GM12878 (cell line): ENCODE data around the gene SPATA32. TPM values are rescaled to one million over a fixed set of nuclear protein-coding genes. Genes with fewer than 3 reads are reported as not detected.

ENCODE experiments used
- ASH2L ChIP-seq: fragments of 300-600, 200-600 bp; sonication (generic); IDR thresholded peaks from 2 replicates; pipeline ENCODE4 v1.6.1; 2017; ENCODE audit warnings: low read depth, mild to moderate bottlenecking, borderline replicate concordance
- BCLAF1 ChIP-seq: fragments of 450-650 bp; IDR thresholded peaks from 2 replicates; pipeline ENCODE4 v1.6.1; 2017; ENCODE audit warnings: antibody characterized with exemption, mild to moderate bottlenecking, moderate library complexity
- CEBPZ ChIP-seq: fragments of 150-350 bp; IDR thresholded peaks from 2 replicates; pipeline ENCODE4 v1.6.1; 2016; ENCODE audit warnings: low read depth, low read length
- CHD4 ChIP-seq: fragments of 200-600 bp; sonication (generic); IDR thresholded peaks from 2 replicates; pipeline ENCODE4 v1.6.1; 2016; ENCODE audit warnings: mild to moderate bottlenecking
- FOXM1 ChIP-seq: IDR thresholded peaks from 2 replicates; pipeline ENCODE4 v1.6.1; 2012; ENCODE audit warnings: low read depth, mild to moderate bottlenecking, inconsistent platforms, low read length, moderate library complexity
- HSF1 ChIP-seq: fragments of 150-350 bp; IDR thresholded peaks from 2 replicates; pipeline ENCODE4 v1.6.1; 2014; ENCODE audit warnings: mild to moderate bottlenecking, low read depth, low read length
- IKZF2 ChIP-seq, 2 experiments: fragments of 450-650 bp; IDR thresholded peaks; 2 replicates each; pipeline ENCODE4 v1.6.1; 2017; ENCODE audit warnings: mild to moderate bottlenecking in 2 of 2, moderate library complexity in 2 of 2
- IRF3 ChIP-seq: fragments of 450-650 bp; IDR thresholded peaks from 2 replicates; pipeline ENCODE4 v1.6.1; 2014; ENCODE audit warnings: mild to moderate bottlenecking
- IRF4 ChIP-seq: IDR thresholded peaks from 2 replicates; pipeline ENCODE4 v1.6.1; 2011; ENCODE audit warnings: low read depth, low read length
- KDM1A ChIP-seq: fragments of 200-600 bp; sonication (generic); IDR thresholded peaks from 2 replicates; pipeline ENCODE4 v1.6.1; 2016; ENCODE audit warnings: borderline replicate concordance
- MAX ChIP-seq: IDR thresholded peaks from 2 replicates; pipeline ENCODE4 v1.6.1; 2012; ENCODE audit warnings: low read depth, low read length, improper control_type of control experiment
- MEF2A ChIP-seq: IDR thresholded peaks from 2 replicates; pipeline ENCODE4 v1.6.1; 2011; ENCODE audit warnings: low read depth, mild to moderate bottlenecking, low read length, moderate library complexity; ENCODE audit not compliant: insufficient read depth
- MTA3 ChIP-seq: IDR thresholded peaks from 2 replicates; pipeline ENCODE4 v1.6.1; 2012; ENCODE audit warnings: low read length, inconsistent platforms, borderline replicate concordance
- MYB ChIP-seq: fragments of 150-350 bp; IDR thresholded peaks from 2 replicates; pipeline ENCODE4 v1.6.1; 2014; ENCODE audit warnings: mild to moderate bottlenecking, low read depth, low read length, borderline replicate concordance
- NBN ChIP-seq: fragments of 450-650 bp; IDR thresholded peaks from 2 replicates; pipeline ENCODE4 v1.6.1; 2016
- NFIC ChIP-seq: IDR thresholded peaks from 2 replicates; pipeline ENCODE4 v1.6.1; 2012; ENCODE audit warnings: low read depth, mild to moderate bottlenecking, inconsistent platforms, low read length, moderate library complexity
- NFXL1 ChIP-seq: fragments of 450-650 bp; IDR thresholded peaks from 2 replicates; pipeline ENCODE4 v1.6.1; 2017; ENCODE audit warnings: antibody characterized with exemption, mild to moderate bottlenecking, borderline replicate concordance
- POLR2AphosphoS5 ChIP-seq: IDR thresholded peaks from 2 replicates; pipeline ENCODE4 v1.6.1; 2011; ENCODE audit warnings: mild to moderate bottlenecking, low read length, inconsistent platforms
- RAD21 ChIP-seq: IDR thresholded peaks from 2 replicates; pipeline ENCODE4 v1.6.1; 2011; ENCODE audit warnings: mild to moderate bottlenecking, low read depth, low read length, moderate library complexity; ENCODE audit not compliant: insufficient read depth
- RAD51 ChIP-seq: fragments of 450-650 bp; IDR thresholded peaks from 2 replicates; pipeline ENCODE4 v1.6.1; 2016; ENCODE audit warnings: moderate library complexity, mild to moderate bottlenecking, inconsistent platforms
- RB1 ChIP-seq: fragments of 450-650 bp; formaldehyde crosslinking; IDR thresholded peaks from 2 replicates; pipeline ENCODE4 v1.6.1; 2017; ENCODE audit warnings: mild to moderate bottlenecking, borderline replicate concordance
- RBBP5 ChIP-seq: fragments of 200-600 bp; sonication (generic); conservative IDR thresholded peaks from 2 replicates; pipeline ENCODE4 v1.6.1; 2016
- STAT1 ChIP-seq: fragments of 450-650 bp; conservative IDR thresholded peaks from 2 replicates; pipeline ENCODE4 v1.6.1; 2014; ENCODE audit warnings: antibody characterized with exemption, mild to moderate bottlenecking
- TARDBP ChIP-seq: IDR thresholded peaks from 2 replicates; pipeline ENCODE4 v1.6.1; 2016; ENCODE audit warnings: borderline replicate concordance
- TCF12 ChIP-seq: IDR thresholded peaks from 2 replicates; pipeline ENCODE4 v1.6.1; 2011; ENCODE audit warnings: low read depth, mild to moderate bottlenecking, low read length
- polyA plus RNA-seq, 11 experiments: library from polyadenylated mRNA; depleted of rRNA in 4 of 11; unstranded in 6 of 11; stranded (reverse) in 5 of 11; fragments of >200 nt; fragmentation: Nextera tagmentation in 4 of 11; fragmentation: Illumina TruSeq in 1 of 11; extraction: Ambion mirVana in 4 of 11; extraction: Trizol in 1 of 11; gene quantifications; 1 replicate in 1 of 11; 2 replicates in 10 of 11; pipeline versions ENCODE4 v1.2.1 to v1.2.3, GENCODE V29; 2011 to 2016; ENCODE audit warnings: inconsistent platforms in 2 of 11, missing spikeins in 2 of 11, low read depth in 1 of 11
- total RNA-seq, 4 experiments: library from RNA; depleted of rRNA in 3 of 4; stranded (reverse); fragments of >200 nt in 3 of 4; fragmentation: Illumina TruSeq in 1 of 4; extraction: Trizol in 1 of 4; gene quantifications; 2 replicates each; pipeline versions ENCODE4 v1.2.1 to v1.2.3, GENCODE V29; 2013 to 2021

Gene SPATA32
- total and polyA plus RNA-seq, 10 of the 15 experiments (the other 5 are each of a cell fraction or from before 2014, with no cell fraction given): 0.03 to 0.35 (median 0.11) TPM; not detected in 3

- no peak for TF ChIP-seq IRF3
- TF ChIP-seq HSF1: no peak
- no peak for TF ChIP-seq RB1
- TF ChIP-seq NBN: peak; percentile 56
- TF ChIP-seq FOXM1: 0 out of 2 replicates have a peak, but pooled peaks have one; percentile 17
- TF ChIP-seq MTA3: 0 out of 2 replicates have a peak, but pooled peaks have one; percentile 30
- TF ChIP-seq ASH2L: no peak
- TF ChIP-seq IKZF2 (IDR thresholded peaks at IDR 0.05): no peak; a peak in 2 of 4 replicates
- TF ChIP-seq IRF4: 0 out of 2 replicates have a peak, but pooled peaks have one; percentile 39
- TF ChIP-seq MYB: no peak
- TF ChIP-seq KDM1A: no peak
- 0 out of 2 replicates have a peak, but pooled peaks have one; percentile 26 for TF ChIP-seq MEF2A
- no peak for TF ChIP-seq RBBP5
- no peak for TF ChIP-seq STAT1
- TF ChIP-seq TCF12: no peak
- TF ChIP-seq NFXL1: no peak
- no peak for TF ChIP-seq TARDBP
- no peak for TF ChIP-seq BCLAF1
- no peak for TF ChIP-seq MAX
- 0 out of 2 replicates have a peak, but pooled peaks have one; percentile 38 for TF ChIP-seq NFIC
- no peak for TF ChIP-seq RAD51
- no peak for TF ChIP-seq RAD21
- TF ChIP-seq POLR2AphosphoS5: peak; percentile 47; the same call in 1 of the 2 replicates
- TF ChIP-seq CHD4: no peak
- no peak for TF ChIP-seq CEBPZ
Measured at GRCh38 chr17:45301674-45302073, 39.8 kb upstream of the SPATA32 start (continued).
